GM21786 (cell line): ENCODE measurements around the gene SASH3.

Experiments used
- ATAC-seq: cut with Tn5 transposase; IDR thresholded peaks from one replicate; pipeline ENCODE4 v1.9.1; 2021; ENCODE audit not compliant: unreplicated experiment

Gene SASH3

GRCh38 chrX:129781680-129782495 lies 2.1 kb downstream of the SASH3 start:
- ATAC-seq = no peak

GRCh38 chrX:129782706-129783105 lies 3.0 kb downstream of the SASH3 start:
- ATAC-seq = no peak

- no peak for ATAC-seq
These were observed 3.6 kb downstream of the SASH3 start for GRCh38 chrX:129783291-129783713.

- ATAC-seq = no peak
These were observed 4.6 kb downstream of the SASH3 start for GRCh38 chrX:129784371-129784770.

GRCh38 chrX:129785160-129785947 lies 5.6 kb downstream of the SASH3 start:
- ATAC-seq = no peak

GRCh38 chrX:129786210-129786651 lies 6.5 kb downstream of the SASH3 start:
- ATAC-seq = peak; percentile 70

- no peak for ATAC-seq
These were observed 7.7 kb downstream of the SASH3 start for GRCh38 chrX:129787336-129788055.

GRCh38 chrX:129788527-129788926 lies 8.8 kb downstream of the SASH3 start:
- no peak for ATAC-seq

- no peak for ATAC-seq
These were observed 10.4 kb downstream of the SASH3 start for GRCh38 chrX:129790146-129790545.

GRCh38 chrX:129790808-129791207 lies 11.1 kb downstream of the SASH3 start:
- no peak for ATAC-seq

GRCh38 chrX:129791336-129791735 lies 11.6 kb downstream of the SASH3 start:
- ATAC-seq = no peak

GRCh38 chrX:129791961-129792570 lies 12.3 kb downstream of the SASH3 start:
- ATAC-seq = no peak

- no peak for ATAC-seq
These were observed 13.0 kb downstream of the SASH3 start for GRCh38 chrX:129792586-129793291.

GRCh38 chrX:129793604-129794191 lies 13.9 kb downstream of the SASH3 start:
- no peak for ATAC-seq

GRCh38 chrX:129795584-129795983 lies 15.8 kb downstream of the SASH3 start:
- no peak for ATAC-seq

- ATAC-seq = no peak
These were observed 17.6 kb downstream of the SASH3 start for GRCh38 chrX:129797251-129797906.

- ATAC-seq = no peak
These were observed 18.7 kb downstream of the SASH3 start for GRCh38 chrX:129798456-129798855.

- no peak for ATAC-seq
These were observed 19.1 kb downstream of the SASH3 start for GRCh38 chrX:129798888-129799287.

- no peak for ATAC-seq
These were observed 20.4 kb downstream of the SASH3 start for GRCh38 chrX:129800186-129800585.
